ENCODE measurements around the gene PTPRK.

PTPRK gene

DNA sequence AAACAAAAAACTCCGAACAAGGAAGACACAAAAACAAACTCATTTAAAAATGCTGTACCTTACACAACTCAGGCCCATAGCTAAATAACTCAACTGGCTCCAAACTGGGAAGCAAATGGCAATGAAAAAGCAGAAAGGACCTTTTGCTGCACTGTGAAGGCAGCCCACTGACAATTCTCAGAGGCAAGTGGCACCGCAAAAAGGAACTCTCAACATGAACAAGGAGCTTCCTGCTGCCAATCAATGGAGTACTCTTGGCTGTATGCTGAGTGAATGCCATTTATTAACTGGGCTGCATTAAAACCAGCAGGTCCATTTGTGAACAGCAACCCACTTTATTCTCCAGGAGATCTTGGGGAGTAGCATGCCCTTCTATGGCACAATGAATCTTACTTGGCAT, 209.9 kb downstream of the PTPRK start:
- H3K9me3 ChIP-seq, result no peaks in the 10 kb centered on the region
- H3K27ac ChIP-seq, result no peak overlapping the region
- H3K4me3 ChIP-seq (ENCODE audit: low read depth in 1 of 2, low read length in 1 of 2), result no peak overlapping the region
- H3K27me3 ChIP-seq, result no peaks in the 10 kb centered on the region
- TF ChIP-seq, protein P1, sequence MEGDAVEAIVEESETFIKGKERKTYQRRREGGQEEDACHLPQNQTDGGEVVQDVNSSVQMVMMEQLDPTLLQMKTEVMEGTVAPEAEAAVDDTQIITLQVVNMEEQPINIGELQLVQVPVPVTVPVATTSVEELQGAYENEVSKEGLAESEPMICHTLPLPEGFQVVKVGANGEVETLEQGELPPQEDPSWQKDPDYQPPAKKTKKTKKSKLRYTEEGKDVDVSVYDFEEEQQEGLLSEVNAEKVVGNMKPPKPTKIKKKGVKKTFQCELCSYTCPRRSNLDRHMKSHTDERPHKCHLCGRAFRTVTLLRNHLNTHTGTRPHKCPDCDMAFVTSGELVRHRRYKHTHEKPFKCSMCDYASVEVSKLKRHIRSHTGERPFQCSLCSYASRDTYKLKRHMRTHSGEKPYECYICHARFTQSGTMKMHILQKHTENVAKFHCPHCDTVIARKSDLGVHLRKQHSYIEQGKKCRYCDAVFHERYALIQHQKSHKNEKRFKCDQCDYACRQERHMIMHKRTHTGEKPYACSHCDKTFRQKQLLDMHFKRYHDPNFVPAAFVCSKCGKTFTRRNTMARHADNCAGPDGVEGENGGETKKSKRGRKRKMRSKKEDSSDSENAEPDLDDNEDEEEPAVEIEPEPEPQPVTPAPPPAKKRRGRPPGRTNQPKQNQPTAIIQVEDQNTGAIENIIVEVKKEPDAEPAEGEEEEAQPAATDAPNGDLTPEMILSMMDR (IDR thresholded peaks at IDR 0.05), result no peak
- no peaks in the 10 kb centered on the region for H3K4me1 ChIP-seq (ENCODE audit: control insufficient read depth in 1 of 2, insufficient read depth in 1 of 2, low read depth in 1 of 2, low read length in 1 of 2)
- no peaks in the 10 kb centered on the region for H3K36me3 ChIP-seq

DNA sequence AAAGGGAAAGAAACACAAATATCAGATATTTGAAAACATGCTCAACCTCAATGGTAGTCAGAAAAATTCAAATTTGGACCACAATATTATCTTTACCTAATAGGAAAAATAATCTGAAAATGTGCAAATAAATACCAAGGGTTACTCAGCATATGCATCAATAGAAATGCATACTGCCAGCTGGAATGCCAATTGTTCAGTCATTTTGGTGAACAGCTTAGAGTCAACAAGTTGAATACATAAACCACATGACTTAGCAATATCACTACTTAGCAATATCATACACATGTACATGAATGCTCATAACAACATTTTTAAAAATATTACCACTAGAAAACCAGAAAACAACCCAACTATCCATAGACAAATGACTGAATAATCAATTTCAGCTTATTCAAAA, 212.7 kb downstream of the PTPRK start:
- Histone ChIP-seq H3K9me3 (no peaks in the 10 kb centered on the region), H3K27ac (no peak overlapping the region), H3K36me3 (no peaks in the 10 kb centered on the region), H3K4me3 (ENCODE audit: low read depth in 1 of 2, low read length in 1 of 2) (no peak overlapping the region), H3K4me1 (ENCODE audit: control insufficient read depth in 1 of 2, insufficient read depth in 1 of 2, low read depth in 1 of 2, low read length in 1 of 2) (no peaks in the 10 kb centered on the region), H3K27me3 (no peaks in the 10 kb centered on the region)
- TF ChIP-seq, protein P1 (IDR thresholded peaks at IDR 0.05), result no peak

DNA sequence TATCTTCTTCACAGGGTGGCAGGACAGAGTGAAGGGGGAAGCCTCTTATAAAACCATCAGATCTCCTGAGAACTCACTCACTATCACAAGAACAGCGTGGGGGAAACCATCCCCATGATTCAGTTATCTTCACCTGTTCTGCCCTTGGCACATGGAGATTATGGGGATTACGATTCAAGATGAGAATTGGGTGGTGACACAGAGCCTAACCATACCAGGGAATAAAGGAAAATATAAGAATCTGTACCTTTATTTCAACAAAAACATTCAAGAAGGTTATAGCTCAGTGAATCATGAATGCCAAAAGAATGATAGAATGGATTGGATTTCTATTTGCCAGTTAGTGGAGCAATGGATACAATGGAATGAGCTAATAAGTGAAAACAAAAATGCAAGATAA, 214.4 kb downstream of the PTPRK start:
- Histone ChIP-seq H3K27me3 (no peaks in the 10 kb centered on the region), H3K36me3 (no peaks in the 10 kb centered on the region), H3K27ac (no peak overlapping the region), H3K9me3 (no peaks in the 10 kb centered on the region), H3K4me1 (ENCODE audit: control insufficient read depth in 1 of 2, insufficient read depth in 1 of 2, low read depth in 1 of 2, low read length in 1 of 2) (no peaks in the 10 kb centered on the region), H3K4me3 (ENCODE audit: low read depth in 1 of 2, low read length in 1 of 2) (no peak overlapping the region)
- TF ChIP-seq, protein P1 (IDR thresholded peaks at IDR 0.05), result no peak

DNA sequence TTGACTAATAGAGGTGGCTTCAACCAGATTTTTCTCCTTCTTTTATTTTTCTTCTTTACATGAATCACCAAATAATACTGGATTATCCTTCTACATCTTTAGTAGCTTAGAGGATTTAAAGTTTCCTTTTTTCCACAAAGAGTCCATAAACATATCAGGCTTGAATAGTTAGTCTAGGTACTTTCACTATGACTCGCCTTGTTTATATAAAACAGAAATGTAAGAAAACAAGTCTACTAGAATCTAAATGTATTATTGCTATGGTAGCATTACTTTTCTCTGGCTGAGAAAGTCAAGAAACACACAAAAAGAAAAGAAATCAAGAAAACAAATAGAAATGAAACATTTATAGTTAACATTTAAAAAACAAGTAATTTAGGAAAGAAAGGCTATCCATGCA, 215.2 kb downstream of the PTPRK start:
- Histone ChIP-seq H3K4me1 (ENCODE audit: control insufficient read depth in 1 of 2, insufficient read depth in 1 of 2, low read depth in 1 of 2, low read length in 1 of 2) (no peaks in the 10 kb centered on the region), H3K9me3 (no peaks in the 10 kb centered on the region), H3K36me3 (no peaks in the 10 kb centered on the region), H3K4me3 (ENCODE audit: low read depth in 1 of 2, low read length in 1 of 2) (no peak overlapping the region), H3K27ac (no peak overlapping the region), H3K27me3 (no peaks in the 10 kb centered on the region)
- TF ChIP-seq, protein P1 (IDR thresholded peaks at IDR 0.05), result no peak

DNA sequence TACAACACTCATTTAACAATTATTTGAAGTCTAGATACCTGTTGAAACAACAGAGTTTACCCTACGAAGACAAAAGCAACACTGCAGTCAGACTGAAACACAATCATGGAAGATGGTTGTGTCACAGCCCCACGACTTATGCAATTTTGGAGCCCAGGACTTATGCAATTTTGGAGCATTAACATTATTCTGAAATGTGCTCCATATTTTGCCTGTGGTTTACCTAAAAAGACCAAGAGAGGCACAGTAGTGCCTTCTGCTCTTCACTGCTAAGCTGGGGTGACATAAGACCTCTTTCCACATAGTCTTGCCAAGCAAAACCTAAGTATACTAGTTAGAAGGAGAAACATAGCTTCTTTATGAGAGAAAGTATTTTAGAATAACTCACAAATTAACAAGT, 216.5 kb downstream of the PTPRK start:
- Histone ChIP-seq H3K4me1 (ENCODE audit: control insufficient read depth in 1 of 2, insufficient read depth in 1 of 2, low read depth in 1 of 2, low read length in 1 of 2) (no peaks in the 10 kb centered on the region), H3K27me3 (no peaks in the 10 kb centered on the region), H3K36me3 (no peaks in the 10 kb centered on the region), H3K27ac (no peak overlapping the region), H3K4me3 (ENCODE audit: low read depth in 1 of 2, low read length in 1 of 2) (no peak overlapping the region), H3K9me3 (no peaks in the 10 kb centered on the region)
- TF ChIP-seq, protein P1 (IDR thresholded peaks at IDR 0.05), result no peak

DNA sequence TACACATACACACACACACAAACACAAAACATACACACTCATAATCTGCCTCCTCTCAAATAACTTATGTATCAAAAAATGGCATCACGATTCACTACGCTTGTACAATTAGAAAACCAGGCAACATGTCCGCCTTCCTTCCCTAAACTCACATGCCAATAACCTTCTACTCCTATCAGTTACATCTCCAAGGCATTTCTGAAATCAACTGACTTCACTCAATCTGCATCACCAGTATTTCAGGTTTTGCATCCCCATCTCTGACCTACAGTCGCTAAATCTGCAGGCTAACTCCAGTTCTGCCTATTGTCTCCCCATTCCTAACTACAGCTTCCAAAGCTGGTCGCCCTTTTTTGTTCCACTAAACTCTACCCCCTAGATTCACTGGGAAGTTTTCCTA, 217.5 kb downstream of the PTPRK start:
- Histone ChIP-seq H3K4me3 (ENCODE audit: low read depth in 1 of 2, low read length in 1 of 2) (no peak overlapping the region), H3K4me1 (ENCODE audit: control insufficient read depth in 1 of 2, insufficient read depth in 1 of 2, low read depth in 1 of 2, low read length in 1 of 2) (no peaks in the 10 kb centered on the region), H3K27ac (no peak overlapping the region), H3K9me3 (no peaks in the 10 kb centered on the region), H3K36me3 (no peaks in the 10 kb centered on the region), H3K27me3 (no peaks in the 10 kb centered on the region)
- TF ChIP-seq, protein P1 (IDR thresholded peaks at IDR 0.05), result no peak

Data from neutrophil (primary cell).